GM12873 (cell line): ENCODE data around the gene VNN1.

ENCODE experiments used
- TF ChIP-seq, protein P1 (sequence below): IDR thresholded peaks from 2 replicates; pipeline ENCODE4 v1.5.1; 2012; ENCODE audit warnings: low read depth, mild to moderate bottlenecking, moderate library complexity, low read length, control low read depth; ENCODE audit not compliant: insufficient read depth; ENCODE audit errors: missing control alignments

Gene VNN1, protein sequence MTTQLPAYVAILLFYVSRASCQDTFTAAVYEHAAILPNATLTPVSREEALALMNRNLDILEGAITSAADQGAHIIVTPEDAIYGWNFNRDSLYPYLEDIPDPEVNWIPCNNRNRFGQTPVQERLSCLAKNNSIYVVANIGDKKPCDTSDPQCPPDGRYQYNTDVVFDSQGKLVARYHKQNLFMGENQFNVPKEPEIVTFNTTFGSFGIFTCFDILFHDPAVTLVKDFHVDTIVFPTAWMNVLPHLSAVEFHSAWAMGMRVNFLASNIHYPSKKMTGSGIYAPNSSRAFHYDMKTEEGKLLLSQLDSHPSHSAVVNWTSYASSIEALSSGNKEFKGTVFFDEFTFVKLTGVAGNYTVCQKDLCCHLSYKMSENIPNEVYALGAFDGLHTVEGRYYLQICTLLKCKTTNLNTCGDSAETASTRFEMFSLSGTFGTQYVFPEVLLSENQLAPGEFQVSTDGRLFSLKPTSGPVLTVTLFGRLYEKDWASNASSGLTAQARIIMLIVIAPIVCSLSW

DNA sequence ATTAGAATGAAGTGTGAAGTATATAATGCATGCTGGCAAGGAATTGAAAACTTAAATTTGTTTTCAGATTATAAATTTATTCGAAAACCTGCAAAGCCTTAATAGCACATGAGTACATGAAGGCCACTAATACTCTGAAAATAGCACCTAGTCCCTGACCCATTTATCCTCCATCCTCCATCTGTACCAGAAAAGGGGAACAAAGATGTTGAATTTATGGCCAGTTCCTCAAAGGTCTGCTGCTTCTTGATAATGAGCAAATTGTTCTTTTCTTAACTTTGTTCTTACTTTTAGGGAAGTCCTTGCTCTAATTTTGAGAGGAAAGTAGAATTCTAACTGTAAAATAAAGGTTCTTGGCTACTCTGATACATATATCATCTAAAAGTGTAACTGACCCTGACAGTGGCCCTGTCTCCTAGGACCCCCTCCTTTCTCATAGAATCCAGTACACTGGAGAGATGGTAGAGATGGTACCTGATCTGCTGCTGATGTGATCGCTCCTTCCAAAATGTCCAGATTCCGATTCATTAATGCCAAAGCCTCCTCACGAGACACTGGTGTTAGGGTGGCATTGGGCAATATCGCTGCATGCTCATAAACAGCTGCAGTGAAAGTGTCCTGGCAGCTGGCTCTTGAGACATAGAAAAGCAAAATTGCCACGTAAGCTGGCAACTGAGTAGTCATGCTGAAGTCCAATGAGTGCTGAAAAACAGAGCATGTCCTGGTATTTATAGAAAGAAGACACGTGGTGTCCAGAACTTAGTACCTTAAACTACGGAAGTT is at the start of gene VNN1:
Gene VNN1, minus strand, starts transcription at position 704 of the 783 bp plus-strand sequence. Its CDS starts 20 bp downstream, at position 684.
- TF ChIP-seq, protein P1, sequence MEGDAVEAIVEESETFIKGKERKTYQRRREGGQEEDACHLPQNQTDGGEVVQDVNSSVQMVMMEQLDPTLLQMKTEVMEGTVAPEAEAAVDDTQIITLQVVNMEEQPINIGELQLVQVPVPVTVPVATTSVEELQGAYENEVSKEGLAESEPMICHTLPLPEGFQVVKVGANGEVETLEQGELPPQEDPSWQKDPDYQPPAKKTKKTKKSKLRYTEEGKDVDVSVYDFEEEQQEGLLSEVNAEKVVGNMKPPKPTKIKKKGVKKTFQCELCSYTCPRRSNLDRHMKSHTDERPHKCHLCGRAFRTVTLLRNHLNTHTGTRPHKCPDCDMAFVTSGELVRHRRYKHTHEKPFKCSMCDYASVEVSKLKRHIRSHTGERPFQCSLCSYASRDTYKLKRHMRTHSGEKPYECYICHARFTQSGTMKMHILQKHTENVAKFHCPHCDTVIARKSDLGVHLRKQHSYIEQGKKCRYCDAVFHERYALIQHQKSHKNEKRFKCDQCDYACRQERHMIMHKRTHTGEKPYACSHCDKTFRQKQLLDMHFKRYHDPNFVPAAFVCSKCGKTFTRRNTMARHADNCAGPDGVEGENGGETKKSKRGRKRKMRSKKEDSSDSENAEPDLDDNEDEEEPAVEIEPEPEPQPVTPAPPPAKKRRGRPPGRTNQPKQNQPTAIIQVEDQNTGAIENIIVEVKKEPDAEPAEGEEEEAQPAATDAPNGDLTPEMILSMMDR: no peak

DNA sequence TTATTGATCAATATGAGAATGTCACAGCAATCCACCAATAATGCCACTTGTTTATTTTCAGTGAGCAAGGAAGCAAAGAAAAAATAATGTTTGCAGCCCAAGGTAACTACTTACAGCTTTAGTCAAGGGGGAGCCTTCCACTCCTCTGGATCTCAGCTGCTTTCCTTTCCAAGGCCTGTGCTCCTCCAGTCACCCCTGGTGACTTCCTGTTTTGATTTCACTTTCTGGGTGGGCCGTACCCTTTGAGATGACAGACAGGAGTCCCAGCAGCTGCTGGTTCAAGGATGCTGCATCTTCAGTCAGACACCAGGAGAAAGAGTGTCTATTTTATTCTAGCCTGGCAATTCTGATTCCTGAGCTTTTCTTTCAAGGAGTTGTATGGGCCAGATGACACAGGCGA is 49.4 kb upstream of the VNN1 start:
- TF ChIP-seq, protein P1: no peak

DNA sequence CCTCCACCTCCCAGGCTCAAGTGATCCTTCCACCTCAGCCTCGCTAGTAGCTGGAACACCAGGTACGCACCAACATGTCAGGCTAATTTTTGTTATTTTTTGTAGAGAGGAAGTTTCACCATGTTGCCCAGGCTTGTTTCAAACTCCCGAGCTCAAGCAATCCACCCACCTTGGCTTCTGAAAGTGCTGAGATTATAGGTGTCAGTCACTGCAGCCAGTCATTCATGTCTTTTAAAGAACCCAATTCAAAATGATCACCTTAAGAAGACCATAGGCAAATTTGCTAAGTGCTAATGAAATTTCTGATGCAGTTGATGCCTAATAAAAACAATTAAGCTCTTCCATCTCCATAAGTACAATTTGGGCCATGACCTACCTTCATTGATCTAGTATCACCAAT is 46.4 kb upstream of the VNN1 start:
- TF ChIP-seq, protein P1: no peak

DNA sequence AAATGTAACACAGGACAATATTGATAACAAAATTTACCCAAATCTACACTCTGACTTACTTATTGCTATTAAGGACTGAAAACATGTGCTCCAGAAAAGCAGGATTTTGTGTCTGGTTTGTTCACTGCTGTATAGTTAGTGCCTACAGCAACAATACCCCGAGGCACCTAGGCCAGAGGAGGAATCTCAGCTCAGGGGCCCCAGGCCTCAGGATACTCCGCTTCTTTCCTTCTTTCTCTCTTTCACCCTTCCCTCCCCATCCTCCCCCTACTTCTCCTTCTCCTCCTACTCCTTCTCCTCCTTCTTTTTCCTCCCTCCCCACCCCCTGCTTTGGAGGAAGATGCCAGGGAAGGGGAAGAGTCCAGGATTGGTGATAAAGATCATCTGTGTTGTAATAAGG is 44.8 kb upstream of the VNN1 start:
- TF ChIP-seq, protein P1: no peak

DNA sequence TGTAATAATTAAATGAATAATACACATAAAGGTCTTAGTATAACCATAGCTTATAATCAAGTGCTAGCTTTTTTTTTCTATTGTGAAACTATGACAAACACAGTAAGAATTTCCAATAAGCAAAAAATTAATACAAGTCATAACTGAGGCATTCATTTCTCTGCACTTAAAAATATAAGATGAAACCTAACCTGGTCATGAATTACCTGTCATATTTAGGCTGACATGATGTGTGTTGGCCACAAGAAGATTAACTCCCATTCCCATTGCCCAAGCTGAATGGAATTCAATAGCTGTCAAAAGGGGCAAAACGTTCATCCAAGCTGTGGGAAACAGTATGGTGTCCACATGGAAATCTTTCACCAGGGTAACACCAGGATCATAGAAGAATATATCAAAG is 38.4 kb upstream of the VNN1 start:
- TF ChIP-seq, protein P1: no peak

DNA sequence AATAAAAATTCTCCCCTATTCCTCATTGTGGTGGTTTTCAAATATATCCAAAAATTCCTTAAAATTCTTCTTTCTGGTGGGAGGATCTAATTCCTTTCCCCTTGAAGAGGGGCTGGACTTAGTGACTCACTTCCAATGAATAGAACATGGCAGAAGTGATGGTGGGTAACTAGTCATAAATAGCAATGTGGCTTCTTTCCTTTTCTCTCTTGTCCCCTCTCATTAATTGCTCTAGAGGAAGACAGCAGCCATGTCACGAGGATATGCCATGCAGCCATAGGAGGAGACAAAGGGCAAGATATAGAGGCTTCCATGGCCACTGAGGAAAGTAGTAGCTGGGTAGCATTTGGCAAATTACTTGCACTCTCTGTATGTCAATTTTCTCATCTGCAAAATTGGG is 38.0 kb upstream of the VNN1 start:
- TF ChIP-seq, protein P1: no peak

DNA sequence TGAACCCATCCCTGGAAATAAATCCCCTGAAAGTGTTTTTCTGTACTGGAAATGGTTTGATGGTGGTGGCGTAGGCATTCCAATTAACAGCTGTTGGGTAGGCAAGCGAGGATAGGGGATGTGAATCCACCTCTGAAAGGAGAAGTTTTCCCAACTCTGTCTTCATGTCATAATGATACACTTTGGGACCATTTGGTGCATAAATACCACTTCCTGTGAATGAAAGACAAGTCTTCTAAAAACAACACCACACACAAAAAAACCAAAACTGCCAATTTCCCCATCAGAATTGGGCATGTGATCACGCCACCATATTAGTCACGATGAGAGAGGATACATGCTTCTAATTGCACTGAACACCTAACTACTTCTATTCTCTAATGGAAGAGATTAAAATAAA is 37.5 kb upstream of the VNN1 start:
- TF ChIP-seq, protein P1: no peak
